DMS53 treated with DMSO at 0.1 percent for 48 hours (cell line): ENCODE measurements around the gene NPIPA7.
"Not testable (repeated sequence)": the region's sequence is repeated elsewhere in the genome, so short reads cannot be mapped to it uniquely, and the experiment has no call there.

Source experiments
- DNase-seq: peaks from one replicate; lab custom pipeline; 2025; ENCODE audit not compliant: unreplicated experiment; lab: John Stamatoyannopoulos, UW

Gene NPIPA7

DNA sequence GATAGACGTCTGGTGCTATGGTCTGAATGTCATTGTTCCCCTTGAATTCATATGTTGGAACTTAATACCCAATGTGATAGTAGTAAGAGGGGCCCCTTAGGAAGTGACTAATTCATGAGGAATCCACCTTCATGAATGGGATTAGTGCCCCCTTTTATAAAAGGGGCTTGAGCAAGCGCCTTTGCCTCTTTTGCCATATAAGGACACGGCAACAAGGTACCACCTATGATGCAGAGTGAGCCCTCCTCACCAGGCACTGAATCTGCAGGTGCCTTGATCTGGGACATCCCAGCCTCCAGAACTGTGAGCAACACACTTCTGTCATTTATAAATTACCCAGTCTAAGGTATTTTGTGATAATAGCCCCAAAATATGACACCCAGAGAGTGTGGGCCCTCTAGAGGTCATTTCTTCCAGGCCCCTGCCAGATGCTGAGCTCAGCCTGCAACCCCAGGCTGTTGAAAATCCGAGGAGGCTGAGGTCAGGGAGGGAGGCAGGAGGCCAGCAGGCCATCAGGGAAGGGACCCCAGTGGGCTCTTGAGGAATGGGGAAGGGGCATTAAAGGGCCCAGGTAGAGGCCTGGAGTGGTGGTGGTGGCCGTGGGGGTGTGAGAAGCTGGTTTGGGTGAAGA lies 39.1 kb downstream of the NPIPA7 start:
- DNase-seq, result not testable (repeated sequence)

DNA sequence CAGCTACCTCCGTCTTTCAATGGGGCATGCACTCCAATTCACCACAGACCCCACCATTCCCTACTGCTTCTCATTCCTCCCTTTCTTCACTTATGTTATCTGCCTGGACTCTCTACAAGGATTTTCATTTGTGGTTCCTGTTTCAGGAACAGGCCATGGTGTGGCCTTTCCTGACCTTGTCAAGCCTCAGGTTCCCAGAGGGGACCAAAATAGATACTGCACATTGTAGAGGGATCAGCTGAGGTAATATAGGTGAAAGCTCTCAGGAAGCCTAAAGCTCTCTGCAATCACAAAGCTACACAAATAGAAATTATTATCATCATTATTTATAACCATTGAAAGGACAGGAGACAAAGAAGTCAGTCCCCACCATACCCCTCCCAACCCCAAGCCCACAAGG lies 41.6 kb downstream of the NPIPA7 start:
- not testable (repeated sequence) for DNase-seq

DNA sequence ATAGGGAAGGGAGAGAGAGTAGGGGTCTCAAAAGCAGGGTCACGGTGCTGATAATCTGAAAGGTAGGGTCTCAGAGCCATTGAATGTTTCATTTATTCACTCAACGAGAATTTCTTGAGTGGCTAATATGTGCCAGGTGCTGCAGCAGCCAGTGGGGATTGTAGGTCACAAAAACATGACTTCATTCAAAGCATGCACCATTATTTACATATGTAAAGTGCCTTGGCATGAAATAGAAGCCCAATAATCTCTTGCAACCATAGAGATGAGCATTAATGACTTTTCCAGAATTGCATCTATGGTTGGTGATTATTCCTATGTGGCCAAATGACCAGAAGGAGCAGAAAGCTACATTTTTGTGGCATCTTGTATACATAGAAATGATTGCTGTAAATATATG lies 46.2 kb downstream of the NPIPA7 start:
- DNase-seq, result not testable (repeated sequence)

DNA sequence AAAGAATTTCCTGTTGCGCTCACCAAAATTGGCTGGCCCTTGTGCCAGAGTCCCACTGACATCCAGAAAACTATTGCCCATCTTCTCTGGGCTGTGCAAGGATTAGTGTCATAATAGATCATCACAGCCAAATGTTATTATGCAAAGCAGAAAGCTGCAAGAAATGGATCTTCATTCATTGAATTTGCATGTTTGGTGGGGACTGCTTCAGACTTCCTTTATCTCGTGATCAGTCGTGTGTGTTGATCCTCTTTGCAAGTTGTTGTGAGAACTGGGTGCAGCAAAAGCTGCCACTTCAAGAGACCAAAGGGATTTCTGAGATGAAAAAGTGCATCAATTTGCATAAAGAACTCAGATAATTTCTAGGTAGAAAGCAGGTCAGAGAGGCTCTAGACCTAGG lies 52.2 kb downstream of the NPIPA7 start:
- DNase-seq, result not testable (repeated sequence)

DNA sequence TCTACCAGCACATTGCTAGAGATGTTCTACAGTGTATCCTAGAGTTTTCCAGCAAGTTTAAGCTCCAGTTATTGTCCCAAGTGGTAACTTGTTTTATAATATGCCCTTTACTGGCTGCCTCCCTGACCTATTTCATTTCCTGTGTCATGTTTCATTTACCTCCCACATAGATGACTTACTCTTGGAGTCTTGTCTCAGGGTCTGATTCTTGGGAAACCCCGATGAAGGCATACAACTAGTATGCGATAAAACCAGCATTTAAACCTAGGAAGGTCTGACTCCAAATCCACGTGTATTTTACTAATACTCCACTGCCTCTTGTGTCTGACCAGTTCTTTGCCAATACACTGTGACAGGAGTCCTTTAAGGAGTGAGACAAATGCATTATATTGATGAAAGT lies 55.8 kb downstream of the NPIPA7 start:
- DNase-seq, result not testable (repeated sequence)

DNA sequence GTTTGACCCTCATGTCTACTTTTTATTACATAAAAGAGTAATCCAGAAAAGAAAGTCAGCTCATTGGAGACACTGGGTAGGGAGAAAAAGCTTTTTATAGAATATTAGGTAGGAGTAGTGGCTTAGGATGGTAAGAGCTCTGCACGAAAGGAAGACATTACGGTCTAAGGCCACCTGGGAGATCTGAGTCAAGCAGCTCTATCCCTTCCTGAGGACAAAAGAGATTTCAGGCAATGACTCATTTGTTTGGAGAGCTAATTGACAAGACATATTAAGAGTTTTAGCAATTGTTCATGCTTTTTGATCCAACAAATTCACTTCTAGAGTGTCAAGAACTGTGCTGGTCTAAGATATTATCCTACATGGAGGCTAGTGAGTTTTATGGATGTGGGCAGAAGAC lies 62.5 kb downstream of the NPIPA7 start:
- DNase-seq, result not testable (repeated sequence)
